Epidermal melanocyte (primary cell): ENCODE data around the gene ZNF883.

Source experiments
- DNase-seq: peaks from one replicate; pipeline ENCODE4 v3.0.0; 2011; ENCODE audit warnings: low spot score; ENCODE audit not compliant: insufficient read length

Gene ZNF883

GRCh38 chr9:112921549-112921948 lies 90.4 kb downstream of the ZNF883 start:
- DNase-seq: no peak

- DNase-seq: no peak
Measured at GRCh38 chr9:112917987-112918362, 94.0 kb downstream of the ZNF883 start.

GRCh38 chr9:112917047-112917986 lies 94.7 kb downstream of the ZNF883 start:
- DNase-seq: no peak

- DNase-seq: no peak
Measured at GRCh38 chr9:112914524-112914923, 97.5 kb downstream of the ZNF883 start.

GRCh38 chr9:112913326-112913725 lies 98.7 kb downstream of the ZNF883 start:
- no peak for DNase-seq

- DNase-seq: no peak
Measured at GRCh38 chr9:112912636-112913035, 99.4 kb downstream of the ZNF883 start.

DNA sequence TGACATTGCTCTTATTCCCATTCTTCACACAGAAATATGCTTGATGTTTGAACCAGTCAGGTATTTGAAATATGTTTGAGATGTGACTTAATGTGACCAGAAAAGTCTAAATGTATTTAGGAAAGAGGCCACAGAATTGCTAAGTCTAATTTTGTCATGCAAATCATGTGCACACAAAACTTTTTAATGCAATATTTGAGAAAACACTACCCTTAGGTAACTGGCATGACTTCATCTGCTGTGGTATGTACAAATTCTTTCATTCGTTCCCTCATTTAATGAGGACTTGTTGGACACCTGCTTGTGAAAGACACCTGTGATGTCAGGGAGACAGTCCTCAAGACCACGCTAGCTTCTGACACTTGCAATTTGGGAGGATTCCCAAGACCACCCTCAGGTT lies 100.3 kb downstream of the ZNF883 start:
- no peak for DNase-seq
